ENCODE results near the gene DNAJB6.
A peak's percentile ranks its signal among the peaks of the same experiment; 100 is the strongest.

The DNAJB6 gene

DNA sequence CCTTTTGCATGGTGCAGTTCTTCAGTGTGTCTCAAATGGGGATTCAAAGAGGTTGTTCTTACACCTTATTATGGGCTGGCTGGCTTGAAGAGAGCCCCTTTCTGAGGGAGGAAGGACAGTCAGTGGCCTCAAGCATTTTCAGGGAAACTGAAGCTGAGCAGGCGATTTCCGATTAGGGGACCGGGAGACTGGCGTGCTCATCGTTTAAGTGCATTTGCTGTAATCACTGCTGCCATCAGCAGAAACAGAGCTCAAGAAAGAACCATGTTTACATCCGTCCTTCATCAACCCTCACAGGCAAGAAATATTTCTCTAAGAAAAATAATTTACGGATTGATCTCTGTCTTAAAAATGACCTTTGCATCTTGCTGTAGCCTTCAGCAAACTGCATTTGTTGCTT lies 32.2 kb downstream of the DNAJB6 start:
- no peak for DNase-seq (ENCODE audit: low spot score)

DNA sequence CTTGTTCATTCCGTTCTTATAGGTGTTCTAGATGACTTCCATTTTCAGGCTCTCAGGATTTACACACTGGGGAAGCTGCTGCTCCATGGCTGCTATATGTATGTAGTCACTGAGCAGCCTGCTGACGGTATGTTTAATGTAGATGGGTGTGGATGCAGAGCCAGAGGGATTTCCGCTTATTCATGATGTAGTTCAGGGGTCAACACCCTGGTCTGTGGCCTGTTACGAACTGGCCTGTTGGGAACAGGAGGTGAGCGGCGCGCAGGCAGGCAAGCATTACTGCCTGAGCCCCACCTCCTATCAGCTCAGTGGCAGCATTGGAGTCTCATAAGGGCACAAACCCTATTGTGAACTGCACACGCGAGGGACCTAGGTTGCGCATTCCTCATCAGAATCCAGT lies 33.9 kb downstream of the DNAJB6 start:
- DNase-seq (ENCODE audit: low spot score) = no peak

- DNase-seq (ENCODE audit: low spot score) = no peak
These were observed 34.5 kb downstream of the DNAJB6 start for GRCh38 chr7:157371296-157371695.

DNA sequence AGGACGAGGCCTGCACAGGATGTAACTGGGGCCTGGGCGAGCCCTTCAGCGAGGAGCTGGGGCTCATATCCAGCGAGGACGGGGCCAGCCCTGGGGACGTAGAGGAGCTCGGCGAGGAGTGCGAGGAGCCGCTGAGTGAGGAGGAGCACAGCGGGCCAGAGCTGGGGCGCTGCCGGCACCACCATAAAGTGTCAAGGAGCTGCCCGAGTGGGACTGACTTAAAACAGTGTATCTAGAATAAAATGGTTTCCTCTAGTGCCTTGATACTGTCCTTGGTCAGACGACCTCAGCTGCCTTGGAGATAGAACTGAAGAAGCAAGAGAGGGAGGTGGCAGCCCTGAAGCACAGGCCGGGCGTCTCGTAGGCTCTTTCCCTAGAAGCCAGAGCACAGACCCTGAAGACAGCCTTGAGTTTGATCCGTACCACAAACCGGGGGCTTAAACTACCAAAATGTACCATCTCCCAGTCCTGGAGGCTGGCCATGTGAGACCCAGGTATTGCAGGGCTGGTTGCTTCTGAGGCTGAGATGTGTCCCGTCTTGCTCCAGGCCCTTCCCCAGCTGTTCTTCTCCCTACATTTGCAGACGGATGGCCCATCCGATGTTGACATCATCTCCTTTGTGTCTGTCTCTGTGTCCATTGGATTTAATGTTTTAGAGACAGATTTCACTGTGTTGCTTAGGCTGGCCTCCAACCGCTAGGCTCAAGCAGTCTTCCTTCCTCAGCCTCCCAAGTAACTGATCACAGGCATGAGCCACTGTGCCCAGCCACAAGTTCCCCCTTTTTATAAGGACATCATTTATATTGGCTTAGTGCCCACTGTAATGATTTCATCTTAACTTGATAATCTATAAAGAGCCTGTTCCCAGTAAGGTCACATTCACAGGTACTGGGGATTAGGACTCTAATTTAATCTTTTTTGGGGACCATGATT lies 35.8 kb downstream of the DNAJB6 start:
- DNase-seq (ENCODE audit: low spot score) = no peak

DNA sequence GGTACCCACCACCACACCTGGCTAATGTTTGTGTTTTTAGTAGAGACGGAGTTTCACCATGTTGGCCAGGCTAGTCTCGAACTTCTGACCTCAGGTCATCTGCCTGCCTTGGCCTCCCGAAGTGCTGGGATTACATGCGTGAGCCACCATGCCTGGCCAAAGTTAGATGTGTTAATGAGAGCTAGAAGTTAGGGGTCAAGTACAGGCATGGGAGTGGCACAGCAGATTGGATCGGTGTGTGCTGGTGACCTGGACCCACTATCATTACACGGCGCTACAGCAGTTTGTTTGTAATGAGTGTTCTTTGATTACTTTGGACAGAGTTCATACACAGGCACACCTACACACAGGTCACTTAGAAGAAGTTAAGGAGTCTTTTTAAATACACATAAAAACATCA lies 36.7 kb downstream of the DNAJB6 start:
- no peak for DNase-seq (ENCODE audit: low spot score)

DNA sequence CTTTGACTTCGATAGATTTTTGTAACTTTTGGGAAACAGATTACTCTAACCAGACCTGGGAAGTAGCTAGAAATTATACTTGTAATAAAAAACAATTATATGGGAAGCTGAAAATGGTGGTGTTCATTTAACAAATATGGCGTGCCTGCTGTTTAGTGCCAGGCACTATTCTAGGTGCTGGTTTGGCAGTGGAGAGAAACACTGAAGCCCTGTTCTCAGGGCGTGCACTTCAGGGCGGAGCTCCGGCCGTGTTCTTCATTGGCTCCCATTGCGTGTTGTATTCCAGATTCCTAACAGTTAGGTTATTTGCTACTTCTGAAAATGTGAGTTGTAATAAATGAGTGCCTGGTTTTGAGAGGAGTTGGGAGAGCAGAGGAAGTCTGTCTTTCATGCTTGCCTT lies 38.6 kb downstream of the DNAJB6 start:
- DNase-seq (ENCODE audit: low spot score) = no peak

DNA sequence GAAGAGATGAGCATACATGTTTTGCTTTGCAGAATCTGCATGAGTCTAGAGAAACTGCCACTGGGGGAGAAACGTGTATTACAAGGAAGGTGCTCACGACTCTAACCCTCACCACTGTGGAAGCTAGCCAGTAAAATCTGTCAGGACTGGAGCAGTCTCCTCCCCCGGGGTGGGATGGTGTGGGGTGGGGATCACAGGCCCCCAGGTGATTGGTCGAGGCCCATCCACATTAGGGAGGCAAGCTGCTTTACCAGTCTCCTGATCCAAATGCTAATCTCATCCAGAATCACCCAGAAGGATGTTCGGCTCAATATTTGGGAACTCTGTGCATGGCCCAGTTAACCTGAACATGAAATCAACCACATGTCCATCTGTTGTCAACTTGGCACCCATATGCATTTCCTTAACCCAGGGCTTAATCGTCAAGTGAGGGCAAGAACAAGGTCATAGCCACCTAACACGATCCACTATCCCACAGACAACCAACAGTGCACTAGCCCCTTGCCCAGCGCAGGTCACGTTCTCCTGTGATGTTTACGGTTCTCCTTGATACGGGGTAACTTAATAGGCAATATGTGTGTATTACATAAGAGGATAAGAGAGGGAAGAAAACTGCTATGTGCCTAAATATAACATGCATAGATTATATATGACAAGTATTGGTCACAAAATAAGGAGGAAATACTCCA lies 40.8 kb downstream of the DNAJB6 start:
- DNase-seq (ENCODE audit: low spot score) = no peak

- DNase-seq (ENCODE audit: low spot score) = no peak
These were observed 41.6 kb downstream of the DNAJB6 start for GRCh38 chr7:157378390-157378789.

DNA sequence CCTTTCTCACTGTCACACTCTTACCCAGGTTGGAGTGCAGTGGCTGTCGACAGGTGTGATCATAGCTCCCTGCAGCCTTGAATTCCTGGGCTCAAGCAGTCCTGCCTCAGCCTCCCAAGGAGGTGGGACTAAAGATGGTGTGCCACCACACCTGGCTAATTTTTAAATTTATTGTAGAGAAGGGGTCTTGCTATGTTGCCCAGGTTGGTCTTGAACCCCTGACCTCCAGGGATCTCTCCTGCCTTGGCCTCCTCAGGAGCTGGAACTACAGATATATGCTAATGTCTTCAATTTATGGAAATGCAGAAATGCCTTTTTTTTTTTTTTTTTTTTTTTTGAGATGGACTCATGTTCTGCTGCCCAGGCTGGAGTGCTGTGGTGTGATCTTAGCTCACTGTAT lies 42.7 kb downstream of the DNAJB6 start:
- DNase-seq (ENCODE audit: low spot score) = no peak

GRCh38 chr7:157380416-157380815 lies 43.6 kb downstream of the DNAJB6 start:
- DNase-seq (ENCODE audit: low spot score) = no peak

GRCh38 chr7:157383868-157384267 lies 47.1 kb downstream of the DNAJB6 start:
- no peak for DNase-seq (ENCODE audit: low spot score)

- DNase-seq (ENCODE audit: low spot score) = no peak
These were observed 47.5 kb downstream of the DNAJB6 start for GRCh38 chr7:157384301-157384700.

GRCh38 chr7:157386979-157387800 lies 50.4 kb downstream of the DNAJB6 start:
- peak; percentile 65 for DNase-seq (ENCODE audit: low spot score)

DNA sequence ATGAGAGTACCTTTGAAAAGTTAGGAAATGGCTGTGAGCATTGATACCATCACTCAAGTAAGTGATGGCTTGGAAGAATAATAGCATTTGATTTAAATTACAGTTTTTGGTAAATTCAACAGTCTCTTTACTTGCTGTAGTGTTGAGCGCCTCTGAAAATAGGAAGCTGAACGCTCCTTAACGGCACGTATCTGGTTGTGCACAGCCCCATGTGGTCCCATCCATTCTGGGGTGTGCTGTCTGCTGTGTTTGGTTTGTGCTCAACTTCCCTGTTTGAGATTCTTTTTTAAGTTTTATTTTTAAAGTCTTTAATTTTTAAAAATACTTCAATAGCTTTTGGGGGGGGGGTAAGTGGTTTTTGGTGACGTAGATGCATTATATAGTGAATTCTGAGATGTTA lies 51.5 kb downstream of the DNAJB6 start:
- DNase-seq (ENCODE audit: low spot score) = no peak

GRCh38 chr7:157389951-157390730 lies 53.3 kb downstream of the DNAJB6 start:
- no peak for DNase-seq (ENCODE audit: low spot score)

- DNase-seq (ENCODE audit: low spot score) = no peak
These were observed 54.4 kb downstream of the DNAJB6 start for GRCh38 chr7:157391036-157391710.

DNA sequence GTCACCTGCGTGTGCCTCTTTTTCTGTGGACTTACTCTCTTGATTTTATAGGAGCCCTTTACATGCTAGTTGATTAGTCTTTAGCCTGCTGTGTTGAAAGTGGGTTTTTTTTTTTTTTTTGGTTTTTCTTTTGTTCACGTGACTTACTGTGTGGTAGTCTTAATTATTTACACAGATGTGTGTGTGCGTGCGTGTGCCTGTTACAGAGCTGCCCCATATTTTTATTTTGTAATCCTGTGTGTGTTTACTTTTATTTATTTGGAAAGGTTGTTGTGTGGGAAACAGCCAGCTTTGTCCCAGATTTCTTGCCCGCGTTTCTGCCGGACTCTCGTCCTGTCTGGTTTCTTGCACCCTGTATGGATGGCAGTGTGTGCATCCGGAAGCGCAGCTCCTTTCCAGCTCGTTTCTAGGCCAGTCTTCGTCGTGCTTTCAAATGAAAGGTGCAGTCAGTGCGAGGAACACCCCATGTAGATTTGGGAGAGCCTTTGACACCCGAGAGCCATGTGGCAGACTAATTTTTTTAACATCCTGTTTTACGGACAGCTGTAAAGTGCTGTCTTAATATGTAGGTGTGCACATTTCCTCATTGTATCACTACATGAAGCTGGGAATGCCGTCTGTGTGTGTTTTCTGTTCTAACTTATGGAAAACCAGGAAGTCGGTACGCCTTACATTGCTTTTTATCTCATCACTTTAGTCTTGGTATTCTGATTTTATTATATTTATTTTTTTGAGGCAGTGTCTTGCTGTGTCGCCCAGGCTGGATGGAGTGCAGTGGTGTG lies 55.6 kb downstream of the DNAJB6 start:
- DNase-seq (ENCODE audit: low spot score) = no peak

DNA sequence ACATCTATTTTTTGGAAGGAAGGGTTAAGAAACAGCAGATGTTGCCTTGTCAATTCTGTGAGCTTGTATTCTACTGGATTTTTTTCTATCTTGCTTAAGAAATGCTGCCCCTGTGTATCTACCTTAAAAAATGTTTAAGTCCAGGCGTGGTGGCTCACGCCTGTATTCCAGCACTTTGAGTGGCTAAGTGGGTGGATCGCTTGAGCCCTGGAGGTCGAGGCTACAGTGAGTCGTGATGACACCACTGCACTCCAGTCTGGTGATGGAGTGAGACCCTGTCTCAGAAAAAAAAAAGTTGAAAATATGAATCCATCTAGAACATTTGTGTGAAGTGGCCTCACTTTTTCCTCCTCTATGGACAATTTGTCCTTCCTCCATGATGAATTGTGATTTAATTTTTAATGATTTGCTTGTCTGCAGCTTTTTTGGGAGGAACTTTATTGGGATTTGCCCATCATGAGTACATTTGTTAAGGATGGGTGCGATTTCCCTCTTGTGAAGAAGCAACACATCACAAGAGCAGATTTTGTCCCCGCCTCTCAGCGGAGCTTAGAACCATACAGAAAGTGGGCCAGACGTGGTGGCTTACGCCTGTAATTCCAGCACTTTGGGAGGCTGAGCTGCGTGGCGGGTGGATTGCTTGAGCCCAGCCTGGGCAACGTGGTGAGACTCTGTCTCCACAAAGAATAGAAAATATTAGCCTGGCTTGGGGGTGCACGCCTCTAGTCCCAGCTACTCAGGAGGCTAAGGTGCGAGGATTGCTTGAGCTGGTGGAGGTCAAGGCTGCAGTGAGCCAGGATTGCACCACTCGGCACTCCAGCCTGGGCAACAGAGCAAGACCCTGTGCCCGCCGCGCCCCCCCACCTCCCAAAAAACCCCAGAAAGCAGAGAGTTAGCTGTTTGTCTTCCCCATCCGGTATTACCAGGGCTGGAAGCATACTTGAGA lies 57.7 kb downstream of the DNAJB6 start:
- no peak for DNase-seq (ENCODE audit: low spot score)

DNA sequence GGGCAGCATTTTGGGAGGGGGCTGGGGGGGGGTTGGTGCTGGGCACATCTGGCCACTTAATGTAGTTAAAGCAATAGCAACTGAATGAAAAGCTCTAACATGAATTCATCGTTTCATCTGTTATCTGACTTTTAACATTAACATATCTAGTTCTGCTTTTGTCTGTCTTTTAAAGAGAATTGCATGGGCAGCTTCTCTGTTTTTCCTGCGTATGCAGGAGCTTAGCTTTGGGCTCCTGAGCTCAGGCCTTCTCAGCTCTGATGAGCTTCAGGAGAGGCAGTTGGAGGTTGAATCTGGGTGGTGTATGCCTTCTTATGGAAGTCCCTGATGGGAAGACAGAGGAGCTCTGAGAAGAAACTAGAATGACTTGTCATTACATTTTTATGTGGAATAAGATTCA lies 58.4 kb downstream of the DNAJB6 start:
- no peak for DNase-seq (ENCODE audit: low spot score)

Measured in LoVo (cell line).